Lower lobe of right lung (tissue), 2 donors: ENCODE data around the gene THSD4. TPM values are rescaled to one million over a fixed set of nuclear protein-coding genes. Genes with fewer than 3 reads are reported as not detected.
A peak's percentile ranks its signal among the peaks of the same experiment; 100 is the strongest.

Experiments used
- ATAC-seq, 2 donors: fragments of 200-7000 bp; cut with Tn5 transposase; one replicate each; pipeline ENCODE4 v1.9.1; 2020 to 2022; ENCODE audit warnings: mild to moderate bottlenecking in 2 of 2, moderate library complexity in 2 of 2
- DNase-seq: peaks from one replicate; pipeline ENCODE4 v3.0.0-alpha.2; 2020
- H3K27ac ChIP-seq: fragments of 200-600 bp; one replicate; pipeline ENCODE4 v1.8.0; 2022
- H3K27me3 ChIP-seq: fragments of 200-600 bp; one replicate; pipeline ENCODE4 v1.8.0; 2022; ENCODE audit warnings: low read depth
- H3K36me3 ChIP-seq: fragments of 200-600 bp; one replicate; pipeline ENCODE4 v1.8.0; 2022; ENCODE audit warnings: mild to moderate bottlenecking
- H3K4me1 ChIP-seq: fragments of 200-600 bp; one replicate; pipeline ENCODE4 v1.8.0; 2022
- H3K4me3 ChIP-seq: fragments of 200-600 bp; one replicate; pipeline ENCODE4 v1.8.0; 2022; ENCODE audit warnings: mild to moderate bottlenecking
- H3K9me3 ChIP-seq: fragments of 200-600 bp; one replicate; pipeline ENCODE4 v1.8.0; 2022
- intact Hi-C: fragments of 100-400 bp; cut with DNase I; formaldehyde crosslinking; loops from one replicate; pipeline ENCODE4 v1.11.0; 2022
- total RNA-seq: library from RNA; stranded (reverse); fragmentation: NEBNext Ultra II Directional; extraction: Animal tissue kit (Norgen Biotek cat#: 25700); gene quantifications from one replicate; pipeline ENCODE4 v1.2.1, GENCODE V29; 2021
- TF ChIP-seq, protein P1 (sequence below): fragments of 200-600 bp; IDR thresholded peaks from one replicate; pipeline ENCODE4 v1.8.0; 2022; ENCODE audit warnings: antibody characterized with exemption, mild to moderate bottlenecking
- donor health status: DM: no; HTN: yes; CAD: no; lungs with severe emphysema.

The THSD4 gene
- total RNA-seq, 1 donor from 2014 or later, result 18.2 TPM

DNA sequence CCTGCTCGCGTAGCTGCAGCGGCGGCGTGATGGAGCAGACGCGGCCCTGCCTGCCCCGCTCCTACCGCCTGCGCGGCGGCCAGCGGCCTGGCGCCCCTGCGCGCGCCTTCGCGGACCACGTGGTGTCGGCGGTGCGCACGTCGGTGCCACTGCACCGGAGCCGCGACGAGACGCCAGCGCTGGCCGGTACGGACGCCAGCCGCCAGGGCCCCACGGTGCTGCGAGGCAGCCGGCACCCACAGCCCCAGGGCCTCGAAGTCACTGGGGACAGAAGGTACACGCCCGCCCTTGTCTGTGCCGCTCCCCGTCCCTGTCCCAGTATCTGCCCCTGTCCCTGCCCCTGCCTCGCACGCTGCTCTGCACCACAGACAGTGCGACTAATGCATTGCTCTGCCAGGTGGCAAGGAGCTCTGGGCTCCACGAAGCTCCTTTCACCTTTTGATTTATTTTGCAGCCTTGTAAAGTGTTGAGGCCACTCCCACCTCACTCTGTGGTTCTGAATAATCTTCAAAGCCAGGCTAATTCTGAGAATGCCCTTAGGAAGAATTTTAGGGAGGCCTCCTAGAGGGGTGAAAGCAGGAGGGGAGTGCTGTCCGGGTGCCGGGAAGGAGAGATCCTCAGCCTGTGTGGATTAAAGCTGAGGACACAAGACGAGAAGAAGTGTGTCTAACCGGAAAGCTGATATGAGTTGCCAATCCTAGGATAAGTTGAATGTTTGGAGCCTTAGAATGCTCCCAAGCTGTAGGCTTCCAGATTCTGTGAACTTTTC is 100.0 kb downstream of the THSD4 start:
- peaks cover 26% of the 10 kb centered on the region for H3K4me1 ChIP-seq
- H3K27ac ChIP-seq, result no peak overlapping the region
- H3K27me3 ChIP-seq, result no peaks in the 10 kb centered on the region
- no peak overlapping the region for H3K4me3 ChIP-seq
- TF ChIP-seq, protein P1, sequence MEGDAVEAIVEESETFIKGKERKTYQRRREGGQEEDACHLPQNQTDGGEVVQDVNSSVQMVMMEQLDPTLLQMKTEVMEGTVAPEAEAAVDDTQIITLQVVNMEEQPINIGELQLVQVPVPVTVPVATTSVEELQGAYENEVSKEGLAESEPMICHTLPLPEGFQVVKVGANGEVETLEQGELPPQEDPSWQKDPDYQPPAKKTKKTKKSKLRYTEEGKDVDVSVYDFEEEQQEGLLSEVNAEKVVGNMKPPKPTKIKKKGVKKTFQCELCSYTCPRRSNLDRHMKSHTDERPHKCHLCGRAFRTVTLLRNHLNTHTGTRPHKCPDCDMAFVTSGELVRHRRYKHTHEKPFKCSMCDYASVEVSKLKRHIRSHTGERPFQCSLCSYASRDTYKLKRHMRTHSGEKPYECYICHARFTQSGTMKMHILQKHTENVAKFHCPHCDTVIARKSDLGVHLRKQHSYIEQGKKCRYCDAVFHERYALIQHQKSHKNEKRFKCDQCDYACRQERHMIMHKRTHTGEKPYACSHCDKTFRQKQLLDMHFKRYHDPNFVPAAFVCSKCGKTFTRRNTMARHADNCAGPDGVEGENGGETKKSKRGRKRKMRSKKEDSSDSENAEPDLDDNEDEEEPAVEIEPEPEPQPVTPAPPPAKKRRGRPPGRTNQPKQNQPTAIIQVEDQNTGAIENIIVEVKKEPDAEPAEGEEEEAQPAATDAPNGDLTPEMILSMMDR, result no peak
- H3K36me3 ChIP-seq, result no peaks in the 10 kb centered on the region
- no peak for ATAC-seq
- intact Hi-C loops, result no loop called here
- no peak for DNase-seq
- H3K9me3 ChIP-seq, result no peaks in the 10 kb centered on the region

DNA sequence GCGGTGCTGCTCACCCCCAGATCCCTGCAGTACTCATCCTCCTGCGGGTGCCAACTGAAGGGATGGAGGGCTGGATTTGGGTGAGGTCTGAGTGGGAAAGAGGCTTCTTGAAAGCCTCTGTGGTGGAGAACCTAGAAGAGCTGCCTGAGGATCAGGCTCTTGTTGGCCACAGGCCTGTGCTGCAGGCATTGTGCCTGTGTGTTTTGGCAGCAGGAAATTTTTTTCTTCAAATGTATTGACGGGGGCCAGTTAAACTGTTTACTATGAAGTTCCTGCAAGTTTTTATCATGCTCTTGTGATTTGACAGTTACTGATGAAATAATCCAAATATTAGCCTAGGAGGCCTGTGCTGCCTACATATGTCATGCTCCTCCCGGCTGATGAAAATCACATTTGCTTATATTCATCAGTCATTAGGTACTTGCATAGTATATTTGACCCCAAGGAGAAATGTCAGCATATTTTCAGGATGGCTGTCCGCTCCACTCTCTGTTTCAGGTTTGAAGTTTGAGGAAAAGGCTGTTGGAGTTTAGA is 103.1 kb downstream of the THSD4 start:
- H3K4me3 ChIP-seq, result no peak overlapping the region
- no peak overlapping the region for H3K27ac ChIP-seq
- peaks cover 26% of the 10 kb centered on the region for H3K4me1 ChIP-seq
- ATAC-seq, result no peak
- TF ChIP-seq, protein P1, result no peak
- no peaks in the 10 kb centered on the region for H3K9me3 ChIP-seq
- DNase-seq, result no peak
- intact Hi-C loops, result no loop called here
- H3K27me3 ChIP-seq, result no peaks in the 10 kb centered on the region
- no peaks in the 10 kb centered on the region for H3K36me3 ChIP-seq

DNA sequence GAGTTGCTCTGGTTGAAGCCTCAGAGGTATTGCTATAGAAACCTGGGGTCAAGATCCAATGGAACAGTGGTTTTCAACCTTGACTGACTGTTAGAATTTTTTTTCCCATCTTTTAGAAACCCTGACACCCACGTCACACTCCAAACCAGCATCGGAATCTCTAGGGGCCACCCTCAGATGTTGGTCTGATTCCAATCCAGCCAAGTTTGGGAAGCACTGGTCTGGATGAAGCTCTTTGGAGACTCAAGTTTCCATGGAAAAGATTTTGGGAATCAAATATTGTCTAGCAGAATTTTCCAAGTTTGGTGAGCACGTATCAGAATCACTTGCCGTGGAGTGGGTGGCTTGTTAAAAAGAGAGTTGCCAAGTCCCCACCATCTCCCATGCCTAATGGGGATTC is 103.8 kb downstream of the THSD4 start:
- H3K4me3 ChIP-seq, result no peak overlapping the region
- no peak for ATAC-seq
- no peaks in the 10 kb centered on the region for H3K27me3 ChIP-seq
- H3K36me3 ChIP-seq, result no peaks in the 10 kb centered on the region
- H3K9me3 ChIP-seq, result no peaks in the 10 kb centered on the region
- H3K27ac ChIP-seq, result no peak overlapping the region
- intact Hi-C loops, result no loop called here
- TF ChIP-seq, protein P1, result no peak
- peaks cover 26% of the 10 kb centered on the region for H3K4me1 ChIP-seq
- no peak for DNase-seq

DNA sequence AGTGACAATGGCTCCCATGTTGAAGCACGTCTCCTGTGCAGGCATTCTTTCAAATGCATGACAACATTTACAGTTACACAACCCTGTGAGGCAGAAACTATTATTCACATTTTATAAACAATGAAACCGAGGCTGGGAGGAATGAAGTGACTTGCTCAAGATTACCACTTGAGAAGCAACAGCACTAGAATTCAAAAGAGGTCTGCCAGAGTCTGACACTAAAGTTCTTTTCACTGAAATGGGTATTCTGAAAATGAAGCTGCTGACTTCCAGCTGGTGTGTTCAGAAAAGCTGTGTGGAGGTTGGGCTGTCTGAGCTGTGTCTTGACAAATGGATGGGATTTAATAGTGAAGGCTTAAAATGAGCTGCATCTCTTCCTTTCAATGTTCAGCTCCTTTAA is 104.4 kb downstream of the THSD4 start:
- H3K4me1 ChIP-seq, result peaks cover 26% of the 10 kb centered on the region
- TF ChIP-seq, protein P1, result no peak
- peak overlapping the region; percentile 18 for H3K27ac ChIP-seq
- H3K27me3 ChIP-seq, result no peaks in the 10 kb centered on the region
- H3K36me3 ChIP-seq, result no peaks in the 10 kb centered on the region
- no peaks in the 10 kb centered on the region for H3K9me3 ChIP-seq
- intact Hi-C loops, result no loop called here
- ATAC-seq, result peak; percentile 53 to 75
- no peak for DNase-seq
- no peak overlapping the region for H3K4me3 ChIP-seq

DNA sequence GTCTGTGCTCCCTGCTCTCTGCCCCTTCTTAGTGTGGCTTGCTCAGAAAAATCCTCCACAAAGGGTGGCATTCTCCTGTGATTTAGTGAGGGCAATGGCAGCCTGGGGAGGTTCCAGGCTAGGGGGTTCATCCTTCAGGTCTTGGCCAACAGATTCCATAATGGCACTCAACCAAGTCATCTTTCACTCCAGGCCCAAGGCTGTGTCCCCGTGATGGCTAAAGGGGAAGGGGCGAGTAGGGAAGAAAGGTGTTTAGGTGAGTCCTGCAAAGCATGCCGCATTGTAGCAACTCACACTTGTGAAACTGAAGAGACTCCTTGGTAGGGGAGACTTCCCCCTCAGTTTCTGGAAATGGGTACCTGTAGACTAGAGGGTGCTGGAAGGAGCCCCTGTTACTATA is 105.6 kb downstream of the THSD4 start:
- Histone ChIP-seq H3K4me3 (no peak overlapping the region), H3K27me3 (no peaks in the 10 kb centered on the region), H3K36me3 (no peaks in the 10 kb centered on the region), H3K9me3 (no peaks in the 10 kb centered on the region), H3K4me1 (peaks cover 26% of the 10 kb centered on the region), H3K27ac (no peak overlapping the region)
- TF ChIP-seq, protein P1, result no peak
- no peak for ATAC-seq
- no peak for DNase-seq
- intact Hi-C loops, result no loop called here
